C4-2B (cell line): ENCODE results near the gene RCHY1.

Experiments
- ZFX ChIP-seq: fragments of 450-650 bp; IDR thresholded peaks from 2 replicates; pipeline ENCODE4 v1.6.1; 2017
- TF ChIP-seq, protein P1 (sequence below): fragments of 450-650 bp; conservative IDR thresholded peaks from 2 replicates; pipeline ENCODE4 v1.5.1; 2017; ENCODE audit warnings: mild to moderate bottlenecking

DNA sequence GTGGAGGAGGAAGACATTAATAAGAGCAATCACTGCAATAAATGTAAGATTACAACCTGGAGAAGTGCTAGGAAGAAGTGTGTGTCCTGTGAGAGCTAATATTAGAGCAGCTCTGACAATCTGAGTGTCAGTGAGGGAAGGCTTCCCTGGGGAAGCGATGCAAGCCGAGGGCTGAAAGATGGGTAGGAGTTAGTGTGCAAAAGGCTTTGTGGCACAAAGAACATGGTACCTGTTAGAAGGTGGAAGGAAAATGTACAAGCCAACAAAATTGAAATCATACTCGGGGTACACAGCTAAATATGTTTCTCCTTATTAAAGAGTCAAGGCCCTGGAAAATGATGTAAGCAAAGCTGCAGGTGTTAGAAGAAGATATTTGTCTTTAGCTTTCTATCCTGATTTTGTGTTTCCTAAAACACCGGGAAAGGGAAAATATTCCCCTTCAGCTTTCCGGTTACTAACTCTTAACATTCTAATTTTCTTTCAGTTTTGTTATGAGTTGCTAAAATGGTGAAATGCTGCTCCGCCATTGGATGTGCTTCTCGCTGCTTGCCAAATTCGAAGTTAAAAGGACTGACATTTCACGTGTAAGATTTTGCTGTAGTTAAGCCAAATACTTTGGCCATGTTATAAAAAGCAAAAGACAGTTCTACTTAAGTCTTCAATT, 878 bp upstream of the RCHY1 start:
- TF ChIP-seq, protein P1, sequence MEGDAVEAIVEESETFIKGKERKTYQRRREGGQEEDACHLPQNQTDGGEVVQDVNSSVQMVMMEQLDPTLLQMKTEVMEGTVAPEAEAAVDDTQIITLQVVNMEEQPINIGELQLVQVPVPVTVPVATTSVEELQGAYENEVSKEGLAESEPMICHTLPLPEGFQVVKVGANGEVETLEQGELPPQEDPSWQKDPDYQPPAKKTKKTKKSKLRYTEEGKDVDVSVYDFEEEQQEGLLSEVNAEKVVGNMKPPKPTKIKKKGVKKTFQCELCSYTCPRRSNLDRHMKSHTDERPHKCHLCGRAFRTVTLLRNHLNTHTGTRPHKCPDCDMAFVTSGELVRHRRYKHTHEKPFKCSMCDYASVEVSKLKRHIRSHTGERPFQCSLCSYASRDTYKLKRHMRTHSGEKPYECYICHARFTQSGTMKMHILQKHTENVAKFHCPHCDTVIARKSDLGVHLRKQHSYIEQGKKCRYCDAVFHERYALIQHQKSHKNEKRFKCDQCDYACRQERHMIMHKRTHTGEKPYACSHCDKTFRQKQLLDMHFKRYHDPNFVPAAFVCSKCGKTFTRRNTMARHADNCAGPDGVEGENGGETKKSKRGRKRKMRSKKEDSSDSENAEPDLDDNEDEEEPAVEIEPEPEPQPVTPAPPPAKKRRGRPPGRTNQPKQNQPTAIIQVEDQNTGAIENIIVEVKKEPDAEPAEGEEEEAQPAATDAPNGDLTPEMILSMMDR, result no peak
- TF ChIP-seq ZFX, result no peak
